NCI-H226 (cell line): ENCODE measurements around the gene TTLL11.
"Not testable (repeated sequence)": the region's sequence is repeated elsewhere in the genome, so short reads cannot be mapped to it uniquely, and the experiment has no call there.

ENCODE experiments used
- DNase-seq: peaks from one replicate; pipeline ENCODE4 v3.0.0-alpha.2; 2015

The TTLL11 gene

DNA sequence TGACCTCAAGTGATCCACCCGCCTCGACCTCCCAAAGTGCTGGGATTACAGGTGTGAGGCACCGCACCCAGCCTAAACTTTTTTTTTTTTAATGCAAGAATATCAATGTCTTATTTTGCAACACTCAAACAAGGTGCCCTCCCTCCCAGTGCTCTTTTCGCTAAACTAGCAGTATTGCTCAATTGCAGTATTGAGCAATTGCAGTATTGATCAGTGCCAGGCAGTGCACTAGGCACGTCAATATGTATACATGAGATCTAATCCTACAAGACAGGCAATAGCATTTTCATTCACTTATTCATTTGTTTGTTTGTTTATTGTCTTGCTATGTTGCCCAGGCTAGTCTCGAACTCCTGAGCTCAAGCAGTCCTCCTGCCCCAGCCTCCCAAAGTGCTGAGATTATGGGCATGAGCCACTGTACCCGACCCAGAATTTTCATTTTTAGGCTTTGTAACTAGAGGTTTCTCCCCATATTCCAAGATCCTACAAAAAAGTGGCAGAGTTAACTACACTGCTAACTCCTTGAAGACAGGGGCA, 94.5 kb downstream of the TTLL11 start:
- DNase-seq, result no peak

- no peak for DNase-seq
Measured at GRCh38 chr9:121997791-121998190, 95.3 kb downstream of the TTLL11 start.

DNA sequence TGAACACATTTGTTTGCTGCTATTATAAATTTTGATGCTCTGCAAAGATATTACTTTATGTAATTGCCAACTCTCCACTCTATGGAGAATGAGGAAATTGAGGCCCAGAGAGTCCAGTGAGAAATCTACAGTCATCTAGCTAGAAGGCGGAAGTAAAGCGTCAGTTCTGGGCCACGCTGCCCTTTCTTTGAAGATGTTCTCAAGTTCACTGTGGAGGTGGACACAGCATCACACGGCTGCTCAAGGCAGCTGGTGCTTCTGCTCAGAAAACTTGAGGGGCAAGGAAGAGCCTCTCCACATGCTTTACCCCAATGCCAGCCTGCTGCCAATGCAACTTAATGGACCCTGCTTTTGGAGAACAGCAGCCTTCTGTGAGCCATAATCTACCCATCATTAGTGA, 96.3 kb downstream of the TTLL11 start:
- no peak for DNase-seq

GRCh38 chr9:121995997-121996396, 97.1 kb downstream of the TTLL11 start:
- no peak for DNase-seq

DNA sequence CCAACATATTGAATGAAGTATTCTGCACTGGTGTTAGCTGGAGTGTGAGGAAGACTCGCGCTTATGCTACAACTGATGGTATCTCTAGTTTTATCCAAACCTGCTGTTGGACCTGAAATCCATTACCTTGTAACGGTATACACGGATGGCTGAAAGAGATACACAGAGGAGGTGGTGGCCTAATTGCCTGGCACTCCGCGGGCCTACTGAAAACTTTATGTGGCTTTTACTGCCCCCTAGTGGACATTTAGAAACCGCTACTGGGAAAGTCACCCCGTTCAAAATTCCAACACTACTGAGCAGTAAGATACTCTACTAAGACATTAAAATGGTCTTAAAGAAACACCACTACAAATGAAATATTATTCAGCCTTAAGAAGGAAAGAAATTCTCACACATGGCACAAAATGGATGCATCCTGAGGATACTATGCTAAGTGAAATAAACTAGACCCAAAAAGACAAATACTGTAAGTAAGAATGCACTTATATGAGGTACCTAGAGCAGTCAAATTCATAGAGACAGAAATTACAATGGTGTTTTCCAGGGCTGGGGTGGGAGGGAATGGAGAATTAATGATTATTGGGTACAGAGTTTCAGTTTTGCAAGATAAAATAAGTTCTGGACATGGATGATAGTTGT, 100.4 kb downstream of the TTLL11 start:
- peak; percentile 24 for DNase-seq

GRCh38 chr9:121991307-121991661, 101.8 kb downstream of the TTLL11 start:
- DNase-seq, result no peak

DNA sequence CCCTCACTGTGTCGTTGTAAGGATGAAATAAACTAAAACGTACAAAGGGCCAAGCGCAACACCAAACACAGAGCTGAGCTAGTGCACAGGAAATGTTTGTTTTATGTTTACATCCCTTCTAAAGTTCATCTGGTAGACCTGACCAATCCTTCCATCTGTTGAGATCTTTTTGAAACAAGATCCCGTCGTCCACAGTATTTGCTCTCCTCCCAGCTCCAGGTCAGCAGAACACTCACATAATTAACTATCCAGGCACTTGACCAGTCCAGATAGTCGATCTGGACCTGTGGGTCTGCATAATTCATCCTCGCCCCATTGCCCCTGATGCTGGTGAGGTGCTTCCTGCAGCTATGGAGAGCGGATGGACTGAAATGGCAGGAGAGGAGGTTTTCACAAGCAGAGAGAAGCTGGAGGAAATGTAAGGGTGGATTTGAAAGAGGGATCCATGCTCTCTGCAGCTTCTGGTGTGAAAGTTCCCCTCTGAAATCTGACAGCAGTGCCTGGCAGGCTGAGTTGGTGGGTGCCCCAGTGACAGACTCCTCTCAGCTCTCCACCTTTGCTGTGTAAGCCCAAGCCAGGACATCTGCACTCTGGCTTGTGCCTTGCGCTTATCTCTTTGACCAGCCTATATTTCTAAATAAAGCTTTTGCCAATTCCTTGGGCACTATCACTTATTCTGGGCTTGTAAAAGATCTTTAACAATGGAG, 102.4 kb downstream of the TTLL11 start:
- no peak for DNase-seq

DNA sequence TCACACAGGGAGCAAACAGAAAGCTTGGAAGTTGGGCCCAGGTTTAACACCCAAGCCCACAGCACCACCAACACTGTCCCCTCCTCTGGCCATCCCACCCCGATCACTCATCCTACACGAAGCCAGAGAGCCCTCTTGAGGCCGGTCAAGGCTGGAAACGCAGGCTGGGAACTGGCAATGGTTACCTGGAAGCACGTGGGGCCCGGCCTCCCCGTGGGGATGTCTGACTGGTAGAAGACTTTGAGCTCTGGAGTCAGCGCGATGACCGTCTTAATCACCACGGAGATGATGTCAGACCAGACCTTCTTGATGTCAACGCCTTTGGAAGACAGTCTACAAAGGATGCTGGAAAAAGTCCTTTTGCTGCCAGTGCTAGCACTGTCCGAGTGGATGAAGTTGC, 104.1 kb downstream of the TTLL11 start:
- no peak for DNase-seq

GRCh38 chr9:121987314-121987713, 105.8 kb downstream of the TTLL11 start:
- no peak for DNase-seq

- no peak for DNase-seq
Measured at GRCh38 chr9:121985792-121986494, 107.2 kb downstream of the TTLL11 start.

GRCh38 chr9:121984726-121985402, 108.2 kb downstream of the TTLL11 start:
- no peak for DNase-seq

GRCh38 chr9:121983736-121984135, 109.4 kb downstream of the TTLL11 start:
- no peak for DNase-seq

GRCh38 chr9:121981118-121981883, 111.8 kb downstream of the TTLL11 start:
- DNase-seq, result no peak

- not testable (repeated sequence) for DNase-seq
Measured at GRCh38 chr9:121980665-121981064, 112.4 kb downstream of the TTLL11 start.

- DNase-seq, result no peak
Measured at GRCh38 chr9:121979736-121980135, 113.4 kb downstream of the TTLL11 start.

DNA sequence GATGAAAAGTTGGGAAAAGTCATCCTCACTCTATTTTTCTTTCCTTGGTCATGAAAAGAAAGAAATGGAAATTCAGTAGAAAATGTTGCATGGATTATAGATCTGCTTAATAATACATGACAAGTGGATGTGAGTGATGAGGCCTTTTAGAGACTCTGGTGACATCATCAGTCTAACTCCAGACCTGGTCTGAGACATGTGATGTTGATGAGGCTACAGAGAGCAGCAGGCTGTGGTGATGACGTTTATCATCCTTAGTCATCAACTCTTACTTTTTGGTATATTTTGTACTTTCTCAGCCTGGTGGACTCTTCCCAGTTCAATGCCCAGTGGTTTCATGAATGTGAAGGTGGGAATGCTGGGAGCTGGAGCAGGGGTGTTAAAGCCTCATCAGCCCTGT, 116.4 kb downstream of the TTLL11 start:
- peak; percentile 47 for DNase-seq

DNA sequence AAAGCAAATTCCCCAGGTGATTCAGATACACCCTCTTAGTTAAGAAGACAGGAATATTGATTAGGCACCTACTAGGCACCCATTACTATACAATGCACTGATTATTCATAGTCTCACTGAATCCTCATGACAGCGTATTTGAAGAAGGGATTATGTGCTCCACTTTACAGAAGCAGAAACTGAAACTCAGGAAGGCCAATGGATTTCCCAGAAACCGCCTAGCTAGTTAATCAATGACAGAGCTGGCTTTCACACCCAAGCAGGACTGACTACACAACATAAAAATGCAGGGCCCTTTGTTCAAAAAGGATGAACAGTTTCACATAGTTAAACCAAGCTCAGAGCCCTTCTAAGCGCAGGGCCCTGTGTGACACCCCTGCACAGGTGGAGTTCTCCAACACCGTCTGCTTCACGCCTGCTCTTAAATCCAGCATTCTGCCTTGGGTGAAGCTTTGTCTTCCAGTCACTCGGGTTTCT, 117.3 kb downstream of the TTLL11 start:
- DNase-seq, result no peak

DNA sequence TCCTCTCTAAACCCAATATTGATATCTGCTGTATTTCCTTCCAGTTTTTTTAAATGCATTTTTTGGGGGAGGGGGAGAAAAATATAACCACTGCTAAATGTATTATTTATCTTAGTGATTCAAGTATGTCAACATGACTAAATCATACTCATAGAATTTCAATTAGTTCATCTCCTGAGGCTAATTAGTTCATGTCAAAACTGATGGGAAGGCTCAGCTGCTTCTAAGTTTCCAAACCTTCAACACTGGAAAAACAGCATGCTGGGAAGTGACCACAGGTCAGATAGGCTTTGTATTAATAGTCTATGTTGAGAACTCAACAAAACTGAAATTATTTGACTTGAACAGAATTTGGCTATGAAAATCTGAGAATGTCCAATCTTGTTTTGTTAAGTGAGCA, 118.7 kb downstream of the TTLL11 start:
- no peak for DNase-seq

GRCh38 chr9:121972501-121972981, 120.6 kb downstream of the TTLL11 start:
- peak; percentile 83 for DNase-seq

- no peak for DNase-seq
Measured at GRCh38 chr9:121968056-121968455, 125.1 kb downstream of the TTLL11 start.

GRCh38 chr9:121966706-121967105, 126.4 kb downstream of the TTLL11 start:
- no peak for DNase-seq

DNA sequence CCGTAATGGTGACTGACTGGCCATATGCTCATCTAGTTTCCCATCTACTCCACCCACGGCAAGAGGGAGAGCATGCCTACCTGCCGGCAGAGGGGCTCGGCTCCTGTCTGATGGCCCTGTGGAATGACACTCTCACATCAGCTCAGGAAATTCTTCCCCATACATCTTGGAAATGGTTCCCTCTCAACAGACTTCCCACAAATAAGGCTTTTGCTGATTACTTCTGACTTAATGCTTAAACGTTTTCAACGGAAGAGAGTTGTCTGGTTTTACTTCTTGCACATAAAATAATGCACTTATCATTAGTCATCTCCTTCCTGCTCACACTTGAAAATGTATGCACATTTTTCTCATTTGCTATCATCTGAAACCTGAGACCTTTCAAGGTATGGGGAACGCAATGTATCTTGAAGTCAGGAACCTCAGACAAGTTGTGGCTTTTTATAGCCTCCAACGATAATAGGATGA, 129.5 kb downstream of the TTLL11 start:
- DNase-seq, result peak; percentile 31
